HUES6 (cell line): ENCODE measurements around the gene HAUS5.
"Not testable (repeated sequence)": the region's sequence is repeated elsewhere in the genome, so short reads cannot be mapped to it uniquely, and the experiment has no call there.

Experiments
- H3K27ac ChIP-seq: 2 replicates; pipeline ENCODE4 v1.7.0; 2013; ENCODE audit warnings: low read depth, mild to moderate bottlenecking, low read length, inconsistent platforms
- H3K27me3 ChIP-seq: 2 replicates; pipeline ENCODE4 v1.6.1; 2013; ENCODE audit warnings: low read length; ENCODE audit not compliant: control insufficient read depth, insufficient read depth
- H3K36me3 ChIP-seq: 2 replicates; pipeline ENCODE4 v1.6.1; 2013; ENCODE audit warnings: low read length; ENCODE audit not compliant: control insufficient read depth, insufficient read depth
- H3K4me1 ChIP-seq: 2 replicates; pipeline ENCODE4 v1.6.1; 2013; ENCODE audit warnings: low read length; ENCODE audit not compliant: control insufficient read depth, insufficient read depth
- H3K4me3 ChIP-seq: 2 replicates; pipeline ENCODE4 v1.5.1; 2013; ENCODE audit warnings: low read depth, low read length
- H3K9ac ChIP-seq: one replicate; pipeline ENCODE4 v1.6.1; 2013; ENCODE audit warnings: mild to moderate bottlenecking, low read length
- H3K9me3 ChIP-seq: 2 replicates; pipeline ENCODE4 v1.6.1; 2013; ENCODE audit warnings: low read depth, low read length; ENCODE audit not compliant: control insufficient read depth, insufficient read depth

The HAUS5 gene

DNA sequence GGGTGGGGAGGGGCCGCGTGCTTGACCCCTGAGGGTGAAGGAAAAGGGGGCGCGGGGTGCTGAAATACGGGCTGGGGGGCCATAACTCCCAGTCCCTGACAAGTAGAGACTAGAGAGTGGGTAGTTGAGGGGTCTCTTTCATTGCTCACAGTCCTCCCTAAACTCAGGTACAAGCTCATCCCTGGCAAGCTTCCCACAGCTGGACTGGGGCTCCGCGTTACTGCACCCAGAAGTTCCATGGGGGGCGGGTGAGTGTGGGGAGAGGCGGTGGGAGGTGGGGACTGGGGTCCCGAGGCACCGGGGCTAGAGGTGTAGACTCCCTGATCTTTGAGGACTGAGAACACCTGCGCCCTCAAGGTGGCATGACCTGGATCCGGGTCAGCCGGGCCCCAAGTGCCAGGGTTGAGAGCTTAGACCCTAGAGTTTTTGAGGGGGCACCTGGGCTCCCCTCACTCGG, 30.3 kb downstream of the HAUS5 start:
- H3K4me3 ChIP-seq, result peak overlapping the region; percentile 69
- peaks cover 7% of the 10 kb centered on the region for H3K36me3 ChIP-seq
- H3K9ac ChIP-seq, result peak overlapping the region; percentile 66
- H3K27me3 ChIP-seq, result peaks cover 8% of the 10 kb centered on the region; the same call in 1 of the 2 replicates
- peaks cover 41% of the 10 kb centered on the region for H3K4me1 ChIP-seq
- H3K27ac ChIP-seq, result peak overlapping the region; percentile 69; the same call in 1 of the 2 replicates
- H3K9me3 ChIP-seq, result no peaks in the 10 kb centered on the region

DNA sequence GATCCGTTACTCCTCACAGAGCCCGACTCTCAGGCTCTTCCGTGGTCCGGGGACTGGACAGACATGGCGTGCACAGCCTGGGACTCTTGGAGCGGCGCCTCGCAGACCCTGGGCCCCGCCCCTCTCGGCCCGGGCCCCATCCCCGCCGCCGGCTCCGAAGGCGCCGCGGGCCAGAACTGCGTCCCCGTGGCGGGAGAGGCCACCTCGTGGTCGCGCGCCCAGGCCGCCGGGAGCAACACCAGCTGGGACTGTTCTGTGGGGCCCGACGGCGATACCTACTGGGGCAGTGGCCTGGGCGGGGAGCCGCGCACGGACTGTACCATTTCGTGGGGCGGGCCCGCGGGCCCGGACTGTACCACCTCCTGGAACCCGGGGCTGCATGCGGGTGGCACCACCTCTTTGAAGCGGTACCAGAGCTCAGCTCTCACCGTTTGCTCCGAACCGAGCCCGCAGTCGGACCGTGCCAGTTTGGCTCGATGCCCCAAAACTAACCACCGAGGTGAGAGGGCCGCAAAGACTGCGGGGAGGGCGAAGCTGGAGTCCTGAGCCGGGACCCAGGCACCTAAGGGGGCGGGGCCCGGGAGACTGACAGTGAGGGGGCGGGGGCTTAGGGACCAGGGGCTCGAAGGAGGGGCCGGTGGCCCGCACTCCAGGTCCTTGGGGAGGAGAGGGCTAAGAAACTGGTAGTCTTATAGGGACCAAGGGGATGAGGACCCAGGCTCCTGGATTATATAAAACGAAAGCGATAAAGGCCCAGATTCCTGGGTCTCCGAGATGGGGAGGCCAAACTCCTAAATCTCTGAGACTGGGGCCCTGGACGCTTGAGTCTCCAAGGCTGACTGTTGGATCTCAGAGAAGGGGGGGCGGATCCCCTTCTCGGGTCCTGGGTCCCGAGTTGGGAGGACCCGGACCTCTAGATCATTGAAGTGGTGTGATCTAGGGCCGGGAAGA, 31.0 kb downstream of the HAUS5 start:
- H3K9ac ChIP-seq, result peak overlapping the region; percentile 66
- H3K36me3 ChIP-seq, result no peaks in the 10 kb centered on the region
- H3K27me3 ChIP-seq, result peaks cover 8% of the 10 kb centered on the region; the same call in 1 of the 2 replicates
- H3K4me3 ChIP-seq, result peak overlapping the region; percentile 69
- H3K27ac ChIP-seq, result peak overlapping the region; percentile 69; the same call in 1 of the 2 replicates
- no peaks in the 10 kb centered on the region for H3K9me3 ChIP-seq
- H3K4me1 ChIP-seq, result peaks cover 41% of the 10 kb centered on the region

GRCh38 chr19:35644206-35644986, 31.9 kb downstream of the HAUS5 start:
- H3K9ac ChIP-seq, result peak overlapping the region; percentile 54
- peak overlapping the region; percentile 69 for H3K4me3 ChIP-seq
- no peaks in the 10 kb centered on the region for H3K9me3 ChIP-seq
- no peaks in the 10 kb centered on the region for H3K36me3 ChIP-seq
- H3K27ac ChIP-seq, result no peak overlapping the region
- H3K4me1 ChIP-seq, result peaks cover 34% of the 10 kb centered on the region
- peaks cover 8% of the 10 kb centered on the region; the same call in 1 of the 2 replicates for H3K27me3 ChIP-seq

- H3K27ac ChIP-seq, result no peak overlapping the region
- peaks cover 8% of the 10 kb centered on the region; the same call in 1 of the 2 replicates for H3K27me3 ChIP-seq
- no peaks in the 10 kb centered on the region for H3K9me3 ChIP-seq
- H3K4me1 ChIP-seq, result peaks cover 32% of the 10 kb centered on the region
- no peaks in the 10 kb centered on the region for H3K36me3 ChIP-seq
- peak overlapping the region; percentile 69 for H3K4me3 ChIP-seq
- peak overlapping the region; percentile 54 for H3K9ac ChIP-seq
Measured at GRCh38 chr19:35644987-35645679, 32.6 kb downstream of the HAUS5 start.

DNA sequence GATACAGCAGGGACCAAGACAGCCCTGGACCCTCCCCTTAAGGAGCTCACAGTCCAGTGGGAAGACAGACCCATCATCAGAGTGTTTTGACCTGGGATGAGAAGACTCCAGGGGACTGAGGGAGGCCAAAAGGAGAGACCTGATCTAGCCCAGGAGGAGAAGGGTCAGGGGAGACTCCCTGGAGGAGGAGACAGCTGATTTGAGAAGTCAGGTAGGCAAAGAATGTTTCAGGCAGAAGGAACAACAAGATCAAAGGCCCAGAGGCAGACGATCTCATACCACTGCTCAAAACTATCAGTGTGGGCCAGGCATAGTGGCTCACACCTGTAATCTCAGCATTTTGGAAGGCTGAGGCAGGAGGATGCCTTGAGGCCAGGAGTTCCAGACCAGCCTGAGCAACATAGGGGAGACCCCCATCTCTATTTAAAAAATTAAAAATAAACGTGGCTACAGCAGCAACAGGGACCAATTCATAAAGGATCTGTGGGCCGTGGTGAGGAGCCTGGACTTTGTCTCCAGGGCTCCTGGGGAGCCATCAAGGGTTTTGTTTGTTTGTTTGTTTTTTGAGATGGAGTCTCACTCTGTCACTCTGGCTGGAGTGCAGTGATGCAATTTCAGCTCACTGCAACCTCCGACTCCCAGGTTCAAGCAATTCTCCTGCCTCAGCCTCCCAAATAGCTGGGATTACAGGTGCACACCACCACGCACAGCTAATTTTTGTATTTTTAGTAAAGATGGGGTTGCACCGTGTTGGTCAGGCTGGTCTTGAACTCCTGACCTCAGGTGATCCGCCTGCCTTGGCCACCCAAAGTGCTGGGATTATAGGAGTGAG, 33.4 kb downstream of the HAUS5 start:
- no peak overlapping the region for H3K27ac ChIP-seq
- H3K9ac ChIP-seq, result no peak overlapping the region
- peaks cover 32% of the 10 kb centered on the region for H3K4me1 ChIP-seq
- H3K36me3 ChIP-seq, result peaks cover 4% of the 10 kb centered on the region
- H3K9me3 ChIP-seq, result no peaks in the 10 kb centered on the region
- no peak overlapping the region for H3K4me3 ChIP-seq
- peaks cover 8% of the 10 kb centered on the region; the same call in 1 of the 2 replicates for H3K27me3 ChIP-seq

DNA sequence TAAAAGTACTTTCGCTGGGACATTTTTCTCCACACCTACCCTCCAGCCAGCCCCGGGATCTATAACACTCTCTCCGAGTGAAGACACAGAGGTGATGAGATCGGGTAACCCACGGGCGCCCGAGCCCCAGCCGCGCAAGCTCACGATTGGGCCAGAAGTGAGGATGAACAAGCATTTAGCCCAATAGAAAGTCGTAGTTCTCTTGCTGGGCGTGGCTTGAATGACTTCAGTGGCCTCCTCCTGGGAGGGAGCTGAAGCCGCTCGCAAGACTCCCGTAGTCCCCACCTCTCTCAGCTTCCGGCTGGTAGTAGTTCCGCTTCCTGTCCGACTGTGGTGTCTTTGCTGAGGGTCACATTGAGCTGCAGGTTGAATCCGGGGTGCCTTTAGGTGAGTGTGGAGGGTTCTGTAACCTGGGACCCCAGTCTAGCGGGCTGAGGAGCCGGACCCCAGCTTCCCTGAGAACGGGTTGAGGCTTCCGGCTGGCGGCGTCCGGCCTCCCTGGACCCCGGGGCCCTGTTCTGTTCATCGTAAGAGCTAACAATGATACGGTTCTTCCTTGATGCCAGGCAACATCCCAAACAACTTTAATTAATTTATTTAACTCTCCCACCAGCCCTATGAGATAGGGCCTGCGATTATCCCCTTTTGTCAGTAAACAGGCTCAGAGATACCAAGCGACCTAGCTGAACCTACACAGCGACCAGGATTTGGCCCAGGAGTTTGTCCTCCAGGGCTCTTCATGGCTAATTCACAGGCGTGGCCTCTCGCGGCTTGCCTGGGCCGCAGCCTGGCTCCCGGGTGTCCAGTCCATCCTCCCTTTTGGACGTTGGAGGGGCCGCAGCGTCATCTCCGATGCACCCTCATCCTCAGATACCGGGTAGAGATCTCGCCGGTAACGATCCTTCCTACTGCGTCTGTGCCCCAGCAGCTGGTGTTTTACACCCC, 35.8 kb downstream of the HAUS5 start, which contains the start of gene COX6B1:
COX6B1 (plus strand) TSS at position 307 of the 945 bp plus-strand sequence. CDS start 2,921 bp downstream, outside the sequence.
- H3K27me3 ChIP-seq, result peaks cover 5% of the 10 kb centered on the region; the same call in 1 of the 2 replicates
- peak within 1 kb of the TSS; percentile 68 for H3K9ac ChIP-seq
- H3K9me3 ChIP-seq, result no peaks in the 10 kb centered on the region
- peaks cover 12% of the 10 kb centered on the region; the same call in 1 of the 2 replicates for H3K4me1 ChIP-seq
- no peak within 1 kb of the TSS for H3K27ac ChIP-seq
- peaks cover 18% of the 10 kb centered on the region for H3K36me3 ChIP-seq
- H3K4me3 ChIP-seq, result peak within 1 kb of the TSS; percentile 81

DNA sequence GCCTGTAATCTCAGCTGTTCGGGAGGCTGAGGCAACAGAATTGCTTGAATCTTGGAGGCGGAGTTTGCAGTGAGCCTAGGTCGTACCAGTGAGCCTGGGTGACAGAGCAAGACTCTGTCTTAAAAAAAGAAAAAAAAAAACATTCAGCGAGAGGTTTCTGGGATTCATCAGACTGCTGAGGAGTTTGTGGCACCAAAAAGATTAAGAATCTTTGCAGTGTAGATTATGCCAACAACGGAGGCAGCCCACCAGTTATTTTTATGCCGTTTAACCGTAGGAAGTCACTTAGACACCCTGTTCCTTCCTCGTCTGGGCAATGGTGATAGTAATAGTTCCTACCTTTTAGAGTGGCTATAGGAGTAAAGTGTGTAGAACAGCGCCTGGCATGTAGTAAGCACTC, 38.0 kb downstream of the HAUS5 start:
- peaks cover 37% of the 10 kb centered on the region for H3K36me3 ChIP-seq
- H3K9me3 ChIP-seq, result no peaks in the 10 kb centered on the region
- H3K4me1 ChIP-seq, result peaks cover 4% of the 10 kb centered on the region; the same call in 1 of the 2 replicates
- H3K4me3 ChIP-seq, result no peak overlapping the region
- peaks cover 3% of the 10 kb centered on the region; the same call in 1 of the 2 replicates for H3K27me3 ChIP-seq
- H3K27ac ChIP-seq, result no peak overlapping the region
- H3K9ac ChIP-seq, result no peak overlapping the region

GRCh38 chr19:35654828-35655227, 42.3 kb downstream of the HAUS5 start:
- H3K36me3 ChIP-seq, result peaks cover 71% of the 10 kb centered on the region
- not testable (repeated sequence) for H3K9me3 ChIP-seq, H3K27me3 ChIP-seq, H3K9ac ChIP-seq, H3K4me1 ChIP-seq, H3K4me3 ChIP-seq, H3K27ac ChIP-seq

GRCh38 chr19:35655600-35655999, 43.1 kb downstream of the HAUS5 start:
- no peaks in the 10 kb centered on the region for H3K4me1 ChIP-seq
- H3K27ac ChIP-seq, result no peak overlapping the region
- H3K36me3 ChIP-seq, result peaks cover 72% of the 10 kb centered on the region
- no peaks in the 10 kb centered on the region for H3K27me3 ChIP-seq
- no peaks in the 10 kb centered on the region for H3K9me3 ChIP-seq
- H3K4me3 ChIP-seq, result no peak overlapping the region
- H3K9ac ChIP-seq, result no peak overlapping the region
